SK-N-SH (cell line): ENCODE data around the gene LPGAT1. TPM values are rescaled to one million over a fixed set of nuclear protein-coding genes. Genes with fewer than 3 reads are reported as not detected.

Source experiments
- CTCF ChIA-PET: fragments of 300-600, 350-600 bp; formaldehyde crosslinking; extraction: SDS; loops from one replicate; lab custom pipeline; 2021; lab: Yijun Ruan, JAX
- POLR2A ChIA-PET: fragments of 350-600 bp; sonication (Branson Sonifier 250); formaldehyde crosslinking; extraction: SDS; loops from one replicate; lab custom pipeline; 2020; ENCODE audit warnings: antibody characterized with exemption, inconsistent platforms; lab: Yijun Ruan, JAX
- DNase-seq: peaks from one replicate; pipeline ENCODE4 v3.0.0; 2012
- H2AFZ ChIP-seq: fragments of 200-600 bp; sonication (generic); 2 replicates; pipeline ENCODE4 v1.8.1; 2016; ENCODE audit warnings: antibody characterized with exemption, mild to moderate bottlenecking, low read depth
- H3F3A ChIP-seq: fragments of 200-600 bp; sonication (generic); replicated peaks from 2 replicates; pipeline ENCODE3; 2016; ENCODE audit warnings: antibody characterized with exemption, mild to moderate bottlenecking; ENCODE audit not compliant: insufficient read depth
- H3K27ac ChIP-seq, 2 experiments: fragments of 200-500 bp in 1 of 2; fragments of 200-600 bp in 1 of 2; sonication (Bioruptor generic) in 1 of 2; sonication (generic), shearing (Covaris generic) in 1 of 2; 2 replicates each; pipeline versions ENCODE4 v1.5.1 to v1.6.1; 2014 to 2016; ENCODE audit warnings: low read depth in 2 of 2, inconsistent platforms in 1 of 2, low read length in 1 of 2, mild to moderate bottlenecking in 1 of 2, mixed read lengths in 1 of 2
- H3K27me3 ChIP-seq: fragments of 200-600 bp; sonication (generic), shearing (Covaris generic); 2 replicates; pipeline ENCODE4 v1.6.1; 2016; ENCODE audit warnings: mixed run types; ENCODE audit not compliant: insufficient read depth
- H3K36me3 ChIP-seq, 2 experiments: fragments of 200-500 bp in 1 of 2; fragments of 200-600 bp in 1 of 2; sonication (Bioruptor generic) in 1 of 2; sonication (generic) in 1 of 2; replicated peaks in 1 of 2; 2 replicates each; pipeline versions ENCODE3 to v1.5.1; 2014 to 2016; ENCODE audit warnings: low read length in 1 of 2, mild to moderate bottlenecking in 1 of 2; ENCODE audit not compliant: insufficient read depth in 2 of 2, control insufficient read depth in 1 of 2
- H3K4me1 ChIP-seq, 2 experiments: fragments of 200-500 bp in 1 of 2; fragments of 200-600 bp in 1 of 2; sonication (Bioruptor generic) in 1 of 2; sonication (generic), shearing (Covaris generic) in 1 of 2; 2 replicates each; pipeline versions ENCODE4 v1.5.1 to v1.6.1; 2014 to 2016; ENCODE audit warnings: low read depth in 1 of 2, low read length in 1 of 2, mixed run types in 1 of 2; ENCODE audit not compliant: insufficient read depth in 2 of 2, control insufficient read depth in 1 of 2
- H3K4me2 ChIP-seq: fragments of 200-600 bp; sonication (generic), shearing (Covaris generic); 2 replicates; pipeline ENCODE4 v1.6.1; 2017; ENCODE audit warnings: mixed run types
- H3K4me3 ChIP-seq, 2 experiments: fragments of 200-500 bp in 1 of 2; fragments of 200-600 bp in 1 of 2; sonication (Bioruptor generic) in 1 of 2; sonication (generic), shearing (Covaris generic) in 1 of 2; 2 replicates each; pipeline versions ENCODE4 v1.5.1 to v1.8.1; 2014 to 2016; ENCODE audit warnings: low read depth in 2 of 2, inconsistent platforms in 1 of 2, low read length in 1 of 2, mild to moderate bottlenecking in 1 of 2, mixed read lengths in 1 of 2, moderate library complexity in 1 of 2
- H3K79me2 ChIP-seq: fragments of 200-600 bp; sonication (generic); 2 replicates; pipeline ENCODE4 v1.8.1; 2017; ENCODE audit warnings: mild to moderate bottlenecking; ENCODE audit not compliant: insufficient read depth
- H3K9ac ChIP-seq: fragments of 200-600 bp; sonication (generic); 2 replicates; pipeline ENCODE4 v1.6.1; 2017; ENCODE audit warnings: mixed run types
- H3K9me2 ChIP-seq: fragments of 200-600 bp; sonication (generic); 2 replicates; pipeline ENCODE4 v1.6.1; 2017; ENCODE audit warnings: mixed run types
- H3K9me3 ChIP-seq: fragments of 200-600 bp; sonication (generic); 2 replicates; pipeline ENCODE4 v1.6.1; 2017; ENCODE audit warnings: mixed run types, mild to moderate bottlenecking, moderate library complexity
- H4K20me1 ChIP-seq: fragments of 200-600 bp; sonication (generic); 2 replicates; pipeline ENCODE4 v1.6.1; 2017; ENCODE audit warnings: mild to moderate bottlenecking, mixed run types; ENCODE audit not compliant: insufficient read depth
- ELF1 ChIP-seq: IDR thresholded peaks from 2 replicates; pipeline ENCODE4 v1.4.0; 2012
- EP300 ChIP-seq, 2 experiments: IDR thresholded peaks; 2 replicates each; pipeline versions ENCODE4 v1.4.0 to v1.6.1; 2012; ENCODE audit warnings: borderline replicate concordance in 1 of 2, low read depth in 1 of 2, low read length in 1 of 2
- EZH2phosphoT487 ChIP-seq: fragments of 200-600 bp; sonication (generic); IDR thresholded peaks from 2 replicates; pipeline ENCODE4 v1.6.1; 2017; ENCODE audit warnings: low read depth, mixed run types, mild to moderate bottlenecking, antibody characterized with exemption, moderate library complexity, borderline replicate concordance
- FOSL2 ChIP-seq: IDR thresholded peaks from 2 replicates; pipeline ENCODE4 v1.4.0; 2012; ENCODE audit warnings: low read depth, mild to moderate bottlenecking, moderate library complexity, borderline replicate concordance
- JUND ChIP-seq: IDR thresholded peaks from 2 replicates; pipeline ENCODE4 v1.4.0; 2012
- MXI1 ChIP-seq: IDR thresholded peaks from 2 replicates; pipeline ENCODE4 v1.6.1; 2012; ENCODE audit warnings: mild to moderate bottlenecking, low read depth, low read length, improper control_type of control experiment
- NFIC ChIP-seq: IDR thresholded peaks from 2 replicates; pipeline ENCODE4 v1.4.0; 2012; ENCODE audit warnings: borderline replicate concordance
- NRF1 ChIP-seq: IDR thresholded peaks from 2 replicates; pipeline ENCODE4 v1.6.1; 2012; ENCODE audit warnings: low read depth, mild to moderate bottlenecking, low read length
- PBX3 ChIP-seq: IDR thresholded peaks from 2 replicates; pipeline ENCODE4; 2012
- RFX5 ChIP-seq: IDR thresholded peaks from 2 replicates; pipeline ENCODE4 v1.6.1; 2012; ENCODE audit warnings: mild to moderate bottlenecking, improper control_type of control experiment, low read length
- RXRA ChIP-seq: IDR thresholded peaks from 2 replicates; pipeline ENCODE4 v1.4.0; 2012; ENCODE audit warnings: low read depth, mild to moderate bottlenecking, borderline replicate concordance
- SIN3A ChIP-seq: IDR thresholded peaks from 2 replicates; pipeline ENCODE4 v1.6.1; 2012; ENCODE audit warnings: low read depth, mild to moderate bottlenecking, low read length, moderate library complexity, borderline replicate concordance
- TCF12 ChIP-seq: IDR thresholded peaks from 2 replicates; pipeline ENCODE4 v1.4.0; 2012
- TEAD4 ChIP-seq: IDR thresholded peaks from 2 replicates; pipeline ENCODE4 v1.4.0; 2012; ENCODE audit warnings: mild to moderate bottlenecking, borderline replicate concordance; ENCODE audit not compliant: insufficient read depth
- WGBS: methylation state at CpG from one replicate; pipeline ENCODE4 v1.1.6; 2017; ENCODE audit warnings: low lambda C conversion rate; 5-methylcytosine and 5-hydroxymethylcytosine counted together
- polyA plus RNA-seq, 3 experiments: library from polyadenylated mRNA; depleted of rRNA; stranded (reverse); fragments of >200 nt; gene quantifications; 2 replicates each; pipeline ENCODE4 v1.2.3, GENCODE V29; 2012
- TF ChIP-seq, protein P1 (sequence below): IDR thresholded peaks from 2 replicates; pipeline ENCODE4 v1.4.0; 2012; ENCODE audit warnings: low read depth, borderline replicate concordance
- TF ChIP-seq, protein P2 (sequence below): IDR thresholded peaks from 2 replicates; pipeline ENCODE4 v1.4.0; 2012; ENCODE audit warnings: low read depth, borderline replicate concordance
- TF ChIP-seq, protein P3 (sequence below): IDR thresholded peaks from 2 replicates; pipeline ENCODE4 v1.6.1; 2012; ENCODE audit warnings: mild to moderate bottlenecking, low read depth, low read length, moderate library complexity
- TF ChIP-seq, protein P4 (sequence below): IDR thresholded peaks from 2 replicates; pipeline ENCODE4 v1.4.0; 2012; ENCODE audit warnings: low read depth

The LPGAT1 gene
- polyA plus RNA-seq, 1 of the 3 experiments (the other 2 are of a cell fraction), result 4.8 TPM

DNA sequence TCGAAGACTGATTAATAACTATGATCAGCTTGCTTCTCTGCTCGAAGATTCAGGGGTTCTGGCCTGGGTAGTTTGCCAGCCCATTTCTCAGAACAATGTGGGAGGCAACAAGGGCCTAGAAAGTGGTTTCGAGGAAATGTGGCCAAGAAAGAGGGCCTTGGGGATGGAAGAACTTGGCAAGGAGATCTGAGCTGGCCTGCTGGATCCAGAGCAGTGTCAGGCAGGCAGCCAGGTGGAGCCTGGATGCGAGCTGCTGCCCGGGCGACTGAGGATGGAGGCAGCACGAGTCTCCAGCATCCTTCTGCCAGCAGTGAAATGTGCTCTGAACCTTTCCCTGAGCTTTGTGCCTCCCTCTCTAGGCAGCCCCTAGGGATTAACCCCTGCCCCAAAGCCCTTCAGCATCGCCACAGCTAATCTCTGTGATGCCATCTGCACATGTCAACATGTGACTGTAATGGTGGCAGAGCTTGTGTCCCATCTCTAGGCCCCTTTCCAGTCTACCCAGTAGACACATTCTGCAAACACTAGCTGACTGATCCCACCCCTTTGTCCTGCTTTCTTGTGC is 94.1 kb downstream of the LPGAT1 start (continued):
- TF ChIP-seq RFX5, result no peak

DNA sequence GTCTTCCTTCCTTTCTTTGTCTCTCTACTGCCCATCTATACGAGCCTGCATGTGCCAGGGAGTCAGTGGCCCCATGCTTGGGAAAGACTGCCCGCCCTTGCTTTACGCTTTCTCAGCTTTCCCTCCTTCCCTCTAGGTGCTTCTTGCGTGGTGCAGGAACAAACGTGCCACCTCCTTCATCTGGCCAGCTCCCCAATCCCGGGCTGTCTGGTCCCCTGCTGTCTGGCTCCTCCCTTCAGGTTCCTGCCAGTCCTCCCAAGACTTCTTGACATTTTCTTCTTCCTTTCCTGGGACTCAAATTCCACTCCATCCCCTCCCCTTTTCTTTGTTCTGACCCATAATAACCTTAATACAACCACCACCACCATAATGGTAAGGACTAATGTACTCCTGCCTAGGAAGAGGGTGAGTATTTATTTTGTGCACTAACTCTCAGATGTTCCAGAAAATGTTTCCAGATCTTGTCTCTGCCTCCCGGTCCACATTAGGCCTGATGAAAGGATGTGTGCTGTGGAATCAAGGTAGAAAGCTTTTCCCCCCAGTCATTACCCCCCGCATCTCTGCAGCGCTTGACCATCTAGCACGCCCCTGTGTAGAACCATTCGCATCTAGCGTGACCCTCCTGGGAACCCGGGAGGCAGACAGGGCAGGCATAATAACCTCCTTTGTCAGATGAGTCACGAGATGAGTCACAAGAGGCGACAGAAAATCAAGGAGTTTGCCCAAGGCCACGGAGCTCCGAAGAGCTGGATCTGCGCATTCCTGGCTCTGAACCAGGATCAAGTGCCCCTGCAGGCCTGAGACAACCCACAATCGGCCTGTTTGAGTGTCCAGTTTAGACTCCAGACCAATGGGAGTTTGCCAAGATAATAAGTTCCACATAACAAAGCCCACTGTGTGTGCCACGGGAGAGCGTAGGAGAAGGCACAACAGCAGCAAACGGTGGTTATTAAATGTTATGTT is 95.1 kb downstream of the LPGAT1 start:
- Histone ChIP-seq H3K27me3 (no peaks in the 10 kb centered on the region), H3K4me2 (peak overlapping the region; percentile 57), H3K9me3 (no peaks in the 10 kb centered on the region), H3K79me2 (no peaks in the 10 kb centered on the region), H4K20me1 (no peaks in the 10 kb centered on the region), H3K36me3 (no peaks in the 10 kb centered on the region), H3K9me2 (no peaks in the 10 kb centered on the region), H3K9ac (no peak overlapping the region; the same call in 1 of the 2 replicates), H3K27ac (peak overlapping the region; percentile 72 to 78), H2AFZ (peak overlapping the region; percentile 48), H3K4me1 (peaks cover 9 to 25% of the 10 kb centered on the region in 2 experiments; a peak in 3 of 4 replicates), H3K4me3 (peak overlapping the region in 1 of 2 experiments; percentile 27; a peak in 1 of 4 replicates), H3F3A (peaks cover 4% of the 10 kb centered on the region)
- DNase-seq, result peak; percentile 35
- ChIA-PET POLR2A (no interaction called here), CTCF (interaction anchor here (2.2 to 2.7 kb wide), 2 partner anchors 37 to 55 kb away, joined by 6 to 8 read pairs; no protein-coding TSS in a partner anchor)
- TF ChIP-seq JUND, result peak; percentile 95
- peak; percentile 82 for TF ChIP-seq NFIC
- TF ChIP-seq, protein P1, sequence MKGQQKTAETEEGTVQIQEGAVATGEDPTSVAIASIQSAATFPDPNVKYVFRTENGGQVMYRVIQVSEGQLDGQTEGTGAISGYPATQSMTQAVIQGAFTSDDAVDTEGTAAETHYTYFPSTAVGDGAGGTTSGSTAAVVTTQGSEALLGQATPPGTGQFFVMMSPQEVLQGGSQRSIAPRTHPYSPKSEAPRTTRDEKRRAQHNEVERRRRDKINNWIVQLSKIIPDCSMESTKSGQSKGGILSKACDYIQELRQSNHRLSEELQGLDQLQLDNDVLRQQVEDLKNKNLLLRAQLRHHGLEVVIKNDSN, result no peak
- TF ChIP-seq EP300 (IDR thresholded peaks at IDR 0.05; ENCODE audit: borderline replicate concordance in 1 of 2, low read depth in 1 of 2, low read length in 1 of 2), result peak in 1 of 2 experiments; percentile 62; a peak in 1 of 4 replicates
- TF ChIP-seq RXRA, result peak; percentile 98; the same call in 1 of the 2 replicates
- peak; percentile 99 for TF ChIP-seq FOSL2
- TF ChIP-seq TCF12, result peak; percentile 66
- TF ChIP-seq PBX3, result peak; percentile 67
- TF ChIP-seq, protein P2, sequence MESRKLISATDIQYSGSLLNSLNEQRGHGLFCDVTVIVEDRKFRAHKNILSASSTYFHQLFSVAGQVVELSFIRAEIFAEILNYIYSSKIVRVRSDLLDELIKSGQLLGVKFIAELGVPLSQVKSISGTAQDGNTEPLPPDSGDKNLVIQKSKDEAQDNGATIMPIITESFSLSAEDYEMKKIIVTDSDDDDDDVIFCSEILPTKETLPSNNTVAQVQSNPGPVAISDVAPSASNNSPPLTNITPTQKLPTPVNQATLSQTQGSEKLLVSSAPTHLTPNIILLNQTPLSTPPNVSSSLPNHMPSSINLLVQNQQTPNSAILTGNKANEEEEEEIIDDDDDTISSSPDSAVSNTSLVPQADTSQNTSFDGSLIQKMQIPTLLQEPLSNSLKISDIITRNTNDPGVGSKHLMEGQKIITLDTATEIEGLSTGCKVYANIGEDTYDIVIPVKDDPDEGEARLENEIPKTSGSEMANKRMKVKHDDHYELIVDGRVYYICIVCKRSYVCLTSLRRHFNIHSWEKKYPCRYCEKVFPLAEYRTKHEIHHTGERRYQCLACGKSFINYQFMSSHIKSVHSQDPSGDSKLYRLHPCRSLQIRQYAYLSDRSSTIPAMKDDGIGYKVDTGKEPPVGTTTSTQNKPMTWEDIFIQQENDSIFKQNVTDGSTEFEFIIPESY, result no peak
- no peak for TF ChIP-seq NRF1
- no peak for TF ChIP-seq RFX5
- TF ChIP-seq TEAD4, result peak; percentile 59; the same call in 1 of the 2 replicates
- peak; percentile 58; the same call in 1 of the 2 replicates for TF ChIP-seq SIN3A
- TF ChIP-seq, protein P3, sequence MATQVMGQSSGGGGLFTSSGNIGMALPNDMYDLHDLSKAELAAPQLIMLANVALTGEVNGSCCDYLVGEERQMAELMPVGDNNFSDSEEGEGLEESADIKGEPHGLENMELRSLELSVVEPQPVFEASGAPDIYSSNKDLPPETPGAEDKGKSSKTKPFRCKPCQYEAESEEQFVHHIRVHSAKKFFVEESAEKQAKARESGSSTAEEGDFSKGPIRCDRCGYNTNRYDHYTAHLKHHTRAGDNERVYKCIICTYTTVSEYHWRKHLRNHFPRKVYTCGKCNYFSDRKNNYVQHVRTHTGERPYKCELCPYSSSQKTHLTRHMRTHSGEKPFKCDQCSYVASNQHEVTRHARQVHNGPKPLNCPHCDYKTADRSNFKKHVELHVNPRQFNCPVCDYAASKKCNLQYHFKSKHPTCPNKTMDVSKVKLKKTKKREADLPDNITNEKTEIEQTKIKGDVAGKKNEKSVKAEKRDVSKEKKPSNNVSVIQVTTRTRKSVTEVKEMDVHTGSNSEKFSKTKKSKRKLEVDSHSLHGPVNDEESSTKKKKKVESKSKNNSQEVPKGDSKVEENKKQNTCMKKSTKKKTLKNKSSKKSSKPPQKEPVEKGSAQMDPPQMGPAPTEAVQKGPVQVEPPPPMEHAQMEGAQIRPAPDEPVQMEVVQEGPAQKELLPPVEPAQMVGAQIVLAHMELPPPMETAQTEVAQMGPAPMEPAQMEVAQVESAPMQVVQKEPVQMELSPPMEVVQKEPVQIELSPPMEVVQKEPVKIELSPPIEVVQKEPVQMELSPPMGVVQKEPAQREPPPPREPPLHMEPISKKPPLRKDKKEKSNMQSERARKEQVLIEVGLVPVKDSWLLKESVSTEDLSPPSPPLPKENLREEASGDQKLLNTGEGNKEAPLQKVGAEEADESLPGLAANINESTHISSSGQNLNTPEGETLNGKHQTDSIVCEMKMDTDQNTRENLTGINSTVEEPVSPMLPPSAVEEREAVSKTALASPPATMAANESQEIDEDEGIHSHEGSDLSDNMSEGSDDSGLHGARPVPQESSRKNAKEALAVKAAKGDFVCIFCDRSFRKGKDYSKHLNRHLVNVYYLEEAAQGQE, result peak; percentile 41; the same call in 1 of the 2 replicates
- no peak for TF ChIP-seq MXI1
- TF ChIP-seq, protein P4, sequence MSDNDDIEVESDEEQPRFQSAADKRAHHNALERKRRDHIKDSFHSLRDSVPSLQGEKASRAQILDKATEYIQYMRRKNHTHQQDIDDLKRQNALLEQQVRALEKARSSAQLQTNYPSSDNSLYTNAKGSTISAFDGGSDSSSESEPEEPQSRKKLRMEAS, result 0 out of 2 replicates have a peak, but pooled peaks have one; percentile 23
- no peak for TF ChIP-seq EZH2phosphoT487
- no peak for TF ChIP-seq ELF1
- 41% methylated on average over 17 of the region's 22 CpGs for WGBS
